GM12874 (cell line): ENCODE results near the gene AP4M1.

Experiments used
- TF ChIP-seq, protein P1 (sequence below): IDR thresholded peaks from 2 replicates; pipeline ENCODE4 v1.5.1; 2011; ENCODE audit warnings: low read depth, mild to moderate bottlenecking, control low read depth, low read length, moderate library complexity; ENCODE audit not compliant: insufficient read depth

Gene AP4M1

DNA sequence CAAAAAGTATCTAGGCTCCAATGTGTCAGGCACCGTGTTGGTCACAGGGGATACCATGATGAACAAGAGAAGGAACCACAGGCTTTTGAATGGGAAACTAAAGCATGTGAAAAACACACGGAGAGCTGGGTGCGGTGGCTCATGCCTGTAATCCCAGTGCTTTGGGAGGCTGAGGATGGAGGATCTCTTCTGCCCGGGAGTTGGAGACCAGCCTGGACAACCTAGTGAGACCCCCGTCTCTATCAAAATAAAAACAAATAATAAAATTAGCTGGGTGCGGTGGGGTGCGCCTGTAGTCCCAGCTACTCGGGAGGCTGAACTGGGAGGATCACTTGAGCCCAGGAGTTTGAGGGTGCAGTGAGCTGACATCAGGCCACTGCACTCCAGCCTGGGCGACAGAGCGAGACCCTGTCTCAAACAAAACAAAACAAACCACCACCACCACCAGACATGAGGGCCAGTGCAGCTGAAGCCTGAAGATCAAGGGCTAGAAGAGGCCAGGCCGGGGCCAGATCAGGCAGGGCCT lies 13.3 kb upstream of the AP4M1 start:
- TF ChIP-seq, protein P1, sequence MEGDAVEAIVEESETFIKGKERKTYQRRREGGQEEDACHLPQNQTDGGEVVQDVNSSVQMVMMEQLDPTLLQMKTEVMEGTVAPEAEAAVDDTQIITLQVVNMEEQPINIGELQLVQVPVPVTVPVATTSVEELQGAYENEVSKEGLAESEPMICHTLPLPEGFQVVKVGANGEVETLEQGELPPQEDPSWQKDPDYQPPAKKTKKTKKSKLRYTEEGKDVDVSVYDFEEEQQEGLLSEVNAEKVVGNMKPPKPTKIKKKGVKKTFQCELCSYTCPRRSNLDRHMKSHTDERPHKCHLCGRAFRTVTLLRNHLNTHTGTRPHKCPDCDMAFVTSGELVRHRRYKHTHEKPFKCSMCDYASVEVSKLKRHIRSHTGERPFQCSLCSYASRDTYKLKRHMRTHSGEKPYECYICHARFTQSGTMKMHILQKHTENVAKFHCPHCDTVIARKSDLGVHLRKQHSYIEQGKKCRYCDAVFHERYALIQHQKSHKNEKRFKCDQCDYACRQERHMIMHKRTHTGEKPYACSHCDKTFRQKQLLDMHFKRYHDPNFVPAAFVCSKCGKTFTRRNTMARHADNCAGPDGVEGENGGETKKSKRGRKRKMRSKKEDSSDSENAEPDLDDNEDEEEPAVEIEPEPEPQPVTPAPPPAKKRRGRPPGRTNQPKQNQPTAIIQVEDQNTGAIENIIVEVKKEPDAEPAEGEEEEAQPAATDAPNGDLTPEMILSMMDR: no peak

DNA sequence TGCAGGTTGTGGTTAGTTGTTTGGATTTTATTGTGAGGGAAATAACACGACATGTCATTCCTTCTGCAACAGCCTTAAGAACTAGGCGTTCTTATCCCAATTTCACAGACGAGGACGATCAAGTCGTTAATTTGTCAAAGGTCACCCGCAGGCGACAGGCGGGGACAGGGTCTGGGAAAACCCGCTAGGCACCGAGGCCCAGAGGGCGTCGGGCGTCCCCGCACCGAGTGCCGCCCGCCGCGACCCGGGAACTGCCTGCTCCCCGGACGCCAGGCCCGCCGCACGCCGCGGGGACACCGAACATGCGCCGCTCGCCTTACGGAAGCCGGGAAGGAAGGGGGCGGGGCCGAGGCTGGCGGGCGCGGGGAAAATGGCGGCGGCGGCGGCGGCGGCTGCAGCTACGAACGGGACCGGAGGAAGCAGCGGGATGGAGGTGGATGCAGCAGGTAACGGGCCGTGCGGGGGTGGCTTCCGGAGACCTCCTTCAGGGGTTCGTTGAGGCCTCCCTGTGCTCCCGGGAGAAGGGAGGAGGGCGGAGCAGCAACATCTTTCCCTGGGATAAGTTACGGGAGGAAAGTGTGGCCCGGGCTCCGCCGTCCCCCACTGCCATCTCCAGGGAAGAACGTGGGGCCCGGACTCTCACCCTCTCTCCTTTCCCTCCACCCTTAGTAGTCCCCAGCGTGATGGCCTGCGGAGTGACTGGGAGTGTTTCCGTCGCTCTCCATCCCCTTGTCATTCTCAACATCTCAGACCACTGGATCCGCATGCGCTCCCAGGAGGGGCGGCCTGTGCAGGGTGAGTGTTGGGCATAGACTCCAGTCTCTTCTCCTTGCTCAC lies 12.6 kb upstream of the AP4M1 start, which contains the start of gene COPS6:
Gene COPS6, plus strand, starts transcription at position 349 of the 837 bp plus-strand sequence. Its CDS starts 22 bp downstream, at position 371.
- TF ChIP-seq, protein P1: no peak

DNA sequence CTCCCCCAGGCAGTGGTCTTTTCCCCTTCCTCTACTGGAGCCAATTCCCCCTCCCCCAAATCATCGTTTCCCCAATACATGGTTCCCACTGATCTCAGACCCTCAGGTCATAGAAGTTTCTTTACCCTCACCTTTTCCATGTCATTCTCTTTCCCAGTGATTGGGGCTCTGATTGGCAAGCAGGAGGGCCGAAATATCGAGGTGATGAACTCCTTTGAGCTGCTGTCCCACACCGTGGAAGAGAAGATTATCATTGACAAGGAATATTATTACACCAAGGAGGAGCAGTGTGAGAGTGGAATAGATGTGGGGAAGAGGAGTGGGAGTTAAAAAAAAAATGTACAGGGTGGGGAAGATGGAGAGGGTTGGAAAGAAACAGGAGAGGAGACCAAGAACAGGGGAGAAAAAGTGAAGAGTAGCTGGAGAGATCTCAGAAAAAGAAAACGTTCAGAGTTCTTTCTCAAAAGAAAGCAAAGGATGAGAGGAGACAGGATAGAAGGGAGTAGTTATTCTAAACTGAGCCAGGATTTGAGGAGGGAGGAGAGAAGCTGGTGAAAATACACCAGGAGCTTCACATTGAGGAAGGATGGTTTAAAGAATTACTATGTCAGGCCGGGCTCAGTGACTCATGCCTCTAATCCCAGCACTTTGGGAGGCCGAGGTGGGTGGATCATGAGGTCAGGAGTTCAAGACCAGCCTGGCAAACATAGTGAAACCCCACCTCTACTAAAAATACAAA lies 11.8 kb upstream of the AP4M1 start:
- TF ChIP-seq, protein P1: no peak

- TF ChIP-seq, protein P1: no peak
Observed at GRCh38 chr7:100090527-100091410, 10.7 kb upstream of the AP4M1 start.

GRCh38 chr7:100091411-100092181 lies 9.8 kb upstream of the AP4M1 start:
- TF ChIP-seq, protein P1: no peak

DNA sequence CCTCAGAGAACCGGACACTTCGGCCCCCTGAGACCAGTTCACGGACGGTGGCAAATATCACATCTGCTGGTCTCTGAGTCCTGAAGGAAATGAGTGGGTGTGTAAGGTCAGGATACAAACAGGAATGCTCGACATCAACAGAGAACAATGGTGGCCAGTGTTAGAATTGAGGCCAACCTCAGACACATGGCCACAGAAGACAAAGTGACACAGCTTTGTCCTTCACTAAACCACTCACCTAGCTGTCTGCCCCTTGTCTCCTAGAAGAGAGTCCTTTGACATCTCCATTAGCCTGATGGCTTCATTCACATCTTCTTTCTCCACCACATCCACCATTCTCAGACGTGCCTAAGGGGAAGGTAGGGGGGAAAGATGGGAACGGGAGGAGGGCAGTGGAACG lies 8.4 kb upstream of the AP4M1 start:
- TF ChIP-seq, protein P1: no peak
